ENCODE data around the gene GPX6. TPM values are rescaled to one million over a fixed set of nuclear protein-coding genes. Genes with fewer than 3 reads are reported as not detected.
A peak's percentile ranks its signal among the peaks of the same experiment; 100 is the strongest.
"Not testable (repeated sequence)": the region's sequence is repeated elsewhere in the genome, so short reads cannot be mapped to it uniquely, and the experiment has no call there.

Gene GPX6
- total RNA-seq, 1 donor from 2014 or later, result not detected

DNA sequence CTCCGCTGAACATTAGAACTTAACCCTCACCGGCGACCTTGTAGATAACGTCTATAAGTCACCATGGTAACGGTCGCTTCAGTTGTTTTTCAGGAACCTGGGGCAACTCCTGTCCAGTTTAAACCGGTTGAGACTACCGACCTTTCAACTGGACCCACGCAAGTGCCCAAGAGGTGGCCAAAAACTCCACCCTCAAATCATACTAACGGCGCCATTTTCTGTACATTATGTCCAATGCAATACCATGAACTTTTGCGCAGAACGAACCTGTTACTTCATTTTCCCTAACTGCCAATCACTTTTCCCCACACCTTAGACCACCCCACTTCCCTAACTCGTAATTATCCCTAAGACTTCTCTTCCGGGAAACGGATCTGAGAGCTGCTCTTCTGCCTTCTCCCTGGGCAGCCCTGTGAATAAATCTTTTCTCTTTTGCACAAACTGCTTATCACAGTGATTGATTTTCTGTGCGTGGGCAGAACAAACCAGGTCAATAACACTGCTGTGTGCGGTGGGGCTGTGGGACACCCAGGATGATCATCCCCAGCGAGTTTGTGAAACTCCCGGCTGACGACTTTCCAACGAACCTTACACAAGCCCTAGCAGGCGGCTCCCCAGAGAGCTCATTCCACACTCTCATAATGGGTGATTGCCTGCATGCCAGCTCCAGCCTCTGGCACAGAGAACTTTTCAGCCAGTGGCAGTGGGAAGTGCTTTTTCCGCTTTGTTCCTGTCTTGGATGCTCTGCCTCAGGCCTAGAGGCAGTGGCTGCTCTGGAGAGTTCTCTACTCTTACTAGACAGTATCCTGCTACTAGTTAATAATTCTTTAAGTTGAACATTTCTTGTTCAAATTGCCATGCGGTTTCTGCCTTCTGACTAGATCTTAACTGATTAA is 38.6 kb upstream of the GPX6 start:
- H3K9me3 Mint-ChIP-seq (ENCODE audit: unreplicated experiment), result no peaks in the 10 kb centered on the region
- peak overlapping the region; percentile 49 for H3K4me3 Mint-ChIP-seq (ENCODE audit: unreplicated experiment)
- TF ChIP-seq, protein P1, sequence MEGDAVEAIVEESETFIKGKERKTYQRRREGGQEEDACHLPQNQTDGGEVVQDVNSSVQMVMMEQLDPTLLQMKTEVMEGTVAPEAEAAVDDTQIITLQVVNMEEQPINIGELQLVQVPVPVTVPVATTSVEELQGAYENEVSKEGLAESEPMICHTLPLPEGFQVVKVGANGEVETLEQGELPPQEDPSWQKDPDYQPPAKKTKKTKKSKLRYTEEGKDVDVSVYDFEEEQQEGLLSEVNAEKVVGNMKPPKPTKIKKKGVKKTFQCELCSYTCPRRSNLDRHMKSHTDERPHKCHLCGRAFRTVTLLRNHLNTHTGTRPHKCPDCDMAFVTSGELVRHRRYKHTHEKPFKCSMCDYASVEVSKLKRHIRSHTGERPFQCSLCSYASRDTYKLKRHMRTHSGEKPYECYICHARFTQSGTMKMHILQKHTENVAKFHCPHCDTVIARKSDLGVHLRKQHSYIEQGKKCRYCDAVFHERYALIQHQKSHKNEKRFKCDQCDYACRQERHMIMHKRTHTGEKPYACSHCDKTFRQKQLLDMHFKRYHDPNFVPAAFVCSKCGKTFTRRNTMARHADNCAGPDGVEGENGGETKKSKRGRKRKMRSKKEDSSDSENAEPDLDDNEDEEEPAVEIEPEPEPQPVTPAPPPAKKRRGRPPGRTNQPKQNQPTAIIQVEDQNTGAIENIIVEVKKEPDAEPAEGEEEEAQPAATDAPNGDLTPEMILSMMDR (IDR thresholded peaks at IDR 0.05; ENCODE audit: unreplicated experiment), result no peak
- no peaks in the 10 kb centered on the region for H3K36me3 Mint-ChIP-seq (ENCODE audit: low read depth, unreplicated experiment)
- peaks cover 3% of the 10 kb centered on the region for H3K27me3 Mint-ChIP-seq (ENCODE audit: unreplicated experiment)
- H3K27ac Mint-ChIP-seq (ENCODE audit: unreplicated experiment), result peak overlapping the region; percentile 89
- no peak for DNase-seq (ENCODE audit: low spot score)
- H3K4me1 Mint-ChIP-seq (ENCODE audit: unreplicated experiment), result peaks cover 45% of the 10 kb centered on the region

- Mint-ChIP-seq H3K4me3 (ENCODE audit: unreplicated experiment) (no peak overlapping the region), H3K36me3 (ENCODE audit: low read depth, unreplicated experiment) (no peaks in the 10 kb centered on the region), H3K27me3 (ENCODE audit: unreplicated experiment) (peaks cover 3% of the 10 kb centered on the region), H3K9me3 (ENCODE audit: unreplicated experiment) (no peaks in the 10 kb centered on the region), H3K27ac (ENCODE audit: unreplicated experiment) (peak overlapping the region; percentile 89), H3K4me1 (ENCODE audit: unreplicated experiment) (peaks cover 45% of the 10 kb centered on the region)
- TF ChIP-seq, protein P1 (IDR thresholded peaks at IDR 0.05; ENCODE audit: unreplicated experiment), result no peak
- DNase-seq (ENCODE audit: low spot score), result no peak
Measured at GRCh38 chr6:28553384-28553985, 37.9 kb upstream of the GPX6 start.

DNA sequence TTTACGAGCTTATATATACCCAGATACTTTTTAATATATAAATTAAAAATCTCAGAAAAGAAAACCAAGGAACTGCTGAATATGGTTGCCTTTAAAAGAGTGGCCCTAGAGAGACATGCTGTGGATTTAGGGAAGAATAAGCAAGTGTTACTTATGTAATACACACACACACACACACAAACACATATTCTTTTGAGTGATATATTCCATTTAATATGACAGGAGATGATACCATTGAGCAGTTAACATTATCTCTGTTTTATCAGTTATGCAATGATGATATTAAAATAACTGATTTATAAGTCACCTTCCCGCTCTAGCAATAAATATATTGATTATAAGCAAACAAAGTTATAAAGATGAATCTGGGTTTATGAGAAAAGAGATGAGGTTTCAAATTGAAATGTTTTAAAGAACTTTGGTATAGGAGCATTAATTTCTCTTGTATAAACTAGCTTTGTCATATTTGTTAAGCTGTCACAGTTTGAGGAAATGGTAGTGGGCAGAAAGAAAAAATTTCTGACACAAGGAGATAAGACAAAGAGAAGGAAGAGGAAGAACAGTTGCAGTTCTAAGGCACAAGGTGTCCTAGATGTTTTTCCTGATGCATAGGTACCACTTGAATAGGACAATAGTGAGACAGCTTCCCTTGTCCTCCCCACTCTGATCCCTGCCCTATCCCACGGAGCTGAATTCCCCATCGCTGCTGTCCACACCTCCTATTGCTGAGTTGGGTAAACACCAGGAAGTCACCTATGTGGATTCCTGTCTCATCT is 36.5 kb upstream of the GPX6 start:
- Mint-ChIP-seq H3K27ac (ENCODE audit: unreplicated experiment) (peak overlapping the region; percentile 81), H3K4me3 (ENCODE audit: unreplicated experiment) (no peak overlapping the region), H3K36me3 (ENCODE audit: low read depth, unreplicated experiment) (no peaks in the 10 kb centered on the region), H3K27me3 (ENCODE audit: unreplicated experiment) (peaks cover 3% of the 10 kb centered on the region), H3K4me1 (ENCODE audit: unreplicated experiment) (peaks cover 43% of the 10 kb centered on the region), H3K9me3 (ENCODE audit: unreplicated experiment) (no peaks in the 10 kb centered on the region)
- no peak for DNase-seq (ENCODE audit: low spot score)
- TF ChIP-seq, protein P1 (IDR thresholded peaks at IDR 0.05; ENCODE audit: unreplicated experiment), result no peak

- H3K4me1 Mint-ChIP-seq (ENCODE audit: unreplicated experiment), result peaks cover 26% of the 10 kb centered on the region
- not testable (repeated sequence) for H3K4me3 Mint-ChIP-seq (ENCODE audit: unreplicated experiment); H3K36me3 Mint-ChIP-seq (ENCODE audit: low read depth, unreplicated experiment); H3K27me3 Mint-ChIP-seq (ENCODE audit: unreplicated experiment); H3K9me3 Mint-ChIP-seq (ENCODE audit: unreplicated experiment); H3K27ac Mint-ChIP-seq (ENCODE audit: unreplicated experiment); DNase-seq (ENCODE audit: low spot score)
Measured at GRCh38 chr6:28547003-28547402, 31.4 kb upstream of the GPX6 start.

DNA sequence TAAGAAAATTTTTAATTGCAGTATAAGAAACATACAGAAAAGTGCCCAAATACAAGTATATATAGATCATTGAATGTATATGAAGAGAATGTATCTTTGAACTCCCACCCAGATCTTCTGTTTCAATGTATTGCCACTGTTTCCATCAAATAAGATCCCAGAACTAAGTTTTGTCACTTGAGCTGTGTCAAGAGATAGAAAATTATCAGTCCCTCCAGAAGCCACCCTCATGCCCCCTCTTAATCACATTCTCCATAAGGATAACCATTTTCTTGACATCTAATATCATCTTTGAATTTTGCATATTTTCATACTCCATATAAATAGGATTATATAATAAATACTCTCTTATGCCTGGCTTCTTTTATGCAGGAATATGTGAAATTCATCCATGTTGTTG is 30.4 kb upstream of the GPX6 start:
- peaks cover 9% of the 10 kb centered on the region for H3K27me3 Mint-ChIP-seq (ENCODE audit: unreplicated experiment)
- H3K27ac Mint-ChIP-seq (ENCODE audit: unreplicated experiment), result no peak overlapping the region
- no peak for DNase-seq (ENCODE audit: low spot score)
- no peaks in the 10 kb centered on the region for H3K9me3 Mint-ChIP-seq (ENCODE audit: unreplicated experiment)
- TF ChIP-seq, protein P1 (IDR thresholded peaks at IDR 0.05; ENCODE audit: unreplicated experiment), result no peak
- H3K4me3 Mint-ChIP-seq (ENCODE audit: unreplicated experiment), result no peak overlapping the region
- H3K4me1 Mint-ChIP-seq (ENCODE audit: unreplicated experiment), result peaks cover 20% of the 10 kb centered on the region
- H3K36me3 Mint-ChIP-seq (ENCODE audit: low read depth, unreplicated experiment), result no peaks in the 10 kb centered on the region
